B cell (primary cell): ENCODE results near the gene KIF14. TPM values are rescaled to one million over a fixed set of nuclear protein-coding genes. Genes with fewer than 3 reads are reported as not detected.

ENCODE experiments used
- ATAC-seq: fragments of 200-7000 bp; cut with Tn5 transposase; one replicate; pipeline ENCODE4 v1.10.0; 2021; ENCODE audit warnings: low read depth, mild to moderate bottlenecking, moderate number of reproducible peaks, moderate library complexity
- CTCF ChIA-PET: fragments of 350-600 bp; sonication (Branson Sonifier 250); formaldehyde crosslinking; loops from one replicate; lab custom pipeline; 2021; ENCODE audit warnings: antibody characterized with exemption, inconsistent platforms; lab: Charles Lee
- POLR2A ChIA-PET: fragments of 350-600 bp; sonication (Branson Sonifier 250); formaldehyde crosslinking; loops from one replicate; lab custom pipeline; 2021; ENCODE audit warnings: antibody characterized with exemption; lab: Charles Lee
- DNase-seq: peaks from one replicate; pipeline ENCODE4 v3.0.0; 2013
- H2AFZ ChIP-seq: 2 replicates; pipeline ENCODE4 v1.6.1; 2012; ENCODE audit warnings: mild to moderate bottlenecking, low read depth, low read length; ENCODE audit not compliant: insufficient read depth, poor library complexity, severe bottlenecking
- H3K27ac ChIP-seq, 2 donors: 1 replicate in 1 of 2; 2 replicates in 1 of 2; pipeline ENCODE4 v1.5.1; 2012 to 2013; ENCODE audit warnings: low read length in 2 of 2, mild to moderate bottlenecking in 2 of 2, moderate library complexity in 1 of 2
- H3K27me3 ChIP-seq, 4 experiments: fragments of 200-600 bp in 1 of 4; sonication (generic) in 1 of 4; replicated peaks in 1 of 4; 1 replicate in 2 of 4; 2 replicates in 2 of 4; pipeline versions ENCODE4 v1.6.1 to v1.7.0; 2013 to 2016; ENCODE audit warnings: low read length in 3 of 4, mild to moderate bottlenecking in 2 of 4, mixed read lengths in 1 of 4, moderate library complexity in 1 of 4; ENCODE audit not compliant: insufficient read depth in 4 of 4, control insufficient read depth in 3 of 4; ENCODE audit errors: control extremely low read depth in 1 of 4
- H3K36me3 ChIP-seq, 2 experiments: replicated peaks in 1 of 2; 1 replicate in 1 of 2; 2 replicates in 1 of 2; pipeline versions ENCODE4 v1.6.1 to v1.7.1; 2013; ENCODE audit warnings: low read length in 1 of 2; ENCODE audit not compliant: insufficient read depth in 2 of 2, control insufficient read depth in 1 of 2; ENCODE audit errors: control extremely low read depth in 1 of 2, extremely low read depth in 1 of 2
- H3K4me1 ChIP-seq, 2 donors: fragments of 200-600 bp in 1 of 2; sonication (generic) in 1 of 2; 1 replicate in 1 of 2; 2 replicates in 1 of 2; pipeline versions ENCODE4 v1.5.1 to v1.6.1; 2013 to 2017; ENCODE audit warnings: low read length in 2 of 2; ENCODE audit not compliant: control insufficient read depth in 2 of 2, insufficient read depth in 2 of 2
- H3K4me2 ChIP-seq: replicated peaks from 2 replicates; pipeline ENCODE3; 2012; ENCODE audit warnings: mild to moderate bottlenecking, low read depth, low read length; ENCODE audit not compliant: poor library complexity, severe bottlenecking
- H3K4me3 ChIP-seq, 5 experiments: fragments of 200-600 bp in 1 of 5; sonication (generic) in 1 of 5; 1 replicate in 3 of 5; 2 replicates in 2 of 5; pipeline versions ENCODE4 v1.5.1 to v1.7.0; 2011 to 2016; ENCODE audit warnings: low read length in 4 of 5, mild to moderate bottlenecking in 4 of 5, low read depth in 2 of 5, control low read depth in 1 of 5, moderate library complexity in 1 of 5; ENCODE audit not compliant: insufficient read depth in 1 of 5; ENCODE audit errors: control extremely low read depth in 1 of 5, extremely low read depth in 1 of 5
- H3K79me2 ChIP-seq: fragments of 200-600 bp; sonication (generic); one replicate; pipeline ENCODE4 v1.6.0; 2016; ENCODE audit warnings: low read length; ENCODE audit not compliant: control insufficient read depth, insufficient read depth
- H3K9ac ChIP-seq: fragments of 200-600 bp; sonication (generic); 2 replicates; pipeline ENCODE4 v1.6.1; 2017; ENCODE audit warnings: mild to moderate bottlenecking, low read length, moderate library complexity
- H3K9me3 ChIP-seq, 3 donors: one replicate each; pipeline versions ENCODE4 v1.6.1 to v1.7.1; 2013; ENCODE audit warnings: low read length in 2 of 3; ENCODE audit not compliant: control insufficient read depth in 2 of 3, insufficient read depth in 1 of 3; ENCODE audit errors: control extremely low read depth in 1 of 3
- H4K20me1 ChIP-seq: 2 replicates; pipeline ENCODE4 v1.6.0; 2012; ENCODE audit warnings: mild to moderate bottlenecking, low read length; ENCODE audit not compliant: insufficient read depth, control insufficient read depth, poor library complexity, severe bottlenecking
- H3K27ac Mint-ChIP-seq: one replicate; pipeline ENCODE4 v1.8.0; 2021; ENCODE audit warnings: mixed read lengths
- H3K27me3 Mint-ChIP-seq: one replicate; pipeline ENCODE4 v1.8.0; 2021; ENCODE audit warnings: mixed read lengths
- H3K4me1 Mint-ChIP-seq: one replicate; pipeline ENCODE4 v1.8.0; 2021; ENCODE audit warnings: mixed read lengths
- H3K4me3 Mint-ChIP-seq: one replicate; pipeline ENCODE4 v1.8.0; 2021; ENCODE audit warnings: mixed read lengths
- H3K9me3 Mint-ChIP-seq: one replicate; pipeline ENCODE4 v1.8.0; 2022; ENCODE audit warnings: mixed read lengths; ENCODE audit not compliant: insufficient read depth
- EZH2 ChIP-seq: IDR thresholded peaks from 2 replicates; pipeline ENCODE4 v1.6.1; 2012; ENCODE audit warnings: borderline replicate concordance, low read depth, mild to moderate bottlenecking, moderate library complexity, low read length; ENCODE audit not compliant: insufficient read depth, poor library complexity, severe bottlenecking
- WGBS: methylation state at CpG from one replicate; pipeline ENCODE4 v1.1.5; 2013; ENCODE audit warnings: missing lambda C conversion rate; ENCODE audit not compliant: insufficient coverage; 5-methylcytosine and 5-hydroxymethylcytosine counted together
- intact Hi-C: fragments of 100-400 bp; cut with micrococcal nuclease; formaldehyde crosslinking; loops from one replicate; pipeline ENCODE4 v1.10.0; 2022
- polyA plus RNA-seq: library from polyadenylated mRNA; depleted of rRNA; stranded (reverse); fragments of >200 nt; gene quantifications from 2 replicates; pipeline ENCODE4 v1.2.3, GENCODE V29; 2012
- total RNA-seq, 2 donors: library from RNA; stranded (reverse); fragments of 120-200 nt in 1 of 2; gene quantifications; 1 replicate in 1 of 2; 2 replicates in 1 of 2; pipeline versions ENCODE4 v1.2.3 to v1.2.4, GENCODE V29; 2013 to 2022
- TF ChIP-seq, protein P1 (sequence below): fragments of 200-600 bp; IDR thresholded peaks from one replicate; pipeline ENCODE4 v1.8.0; 2022; ENCODE audit warnings: antibody characterized with exemption, mild to moderate bottlenecking

KIF14 gene
- total and polyA plus RNA-seq, 2 donors (not counting 1 experiment from before 2014, with no cell fraction given), result 0.01 to 0.15 TPM

- no peaks in the 10 kb centered on the region for H3K9me3 Mint-ChIP-seq
- POLR2A ChIA-PET, result no interaction called here
Observed at GRCh38 chr1:200629876-200630514, 9.4 kb upstream of the KIF14 start.

More at GRCh38 chr1:200629876-200630514, 9.4 kb upstream of the KIF14 start:
- 97% methylated on average over 6 of the region's 9 CpGs for WGBS
- intact Hi-C loops, result no loop called here
- peaks cover 21% of the 10 kb centered on the region for H3K4me1 Mint-ChIP-seq
- no peak for ATAC-seq
- H3K4me1 ChIP-seq, result peaks cover 24 to 25% of the 10 kb centered on the region in 2 donors
- no peak overlapping the region for H3K4me3 ChIP-seq
- no peak overlapping the region for H3K27ac ChIP-seq
- peaks cover 4% of the 10 kb centered on the region for H4K20me1 ChIP-seq
- no peak overlapping the region for H3K9ac ChIP-seq
- H3K4me3 Mint-ChIP-seq, result no peak overlapping the region
- H2AFZ ChIP-seq, result no peak overlapping the region
- H3K79me2 ChIP-seq, result no peaks in the 10 kb centered on the region
- DNase-seq, result no peak
- no peaks in the 10 kb centered on the region for H3K27me3 ChIP-seq
- TF ChIP-seq EZH2, result no peak
- TF ChIP-seq, protein P1, sequence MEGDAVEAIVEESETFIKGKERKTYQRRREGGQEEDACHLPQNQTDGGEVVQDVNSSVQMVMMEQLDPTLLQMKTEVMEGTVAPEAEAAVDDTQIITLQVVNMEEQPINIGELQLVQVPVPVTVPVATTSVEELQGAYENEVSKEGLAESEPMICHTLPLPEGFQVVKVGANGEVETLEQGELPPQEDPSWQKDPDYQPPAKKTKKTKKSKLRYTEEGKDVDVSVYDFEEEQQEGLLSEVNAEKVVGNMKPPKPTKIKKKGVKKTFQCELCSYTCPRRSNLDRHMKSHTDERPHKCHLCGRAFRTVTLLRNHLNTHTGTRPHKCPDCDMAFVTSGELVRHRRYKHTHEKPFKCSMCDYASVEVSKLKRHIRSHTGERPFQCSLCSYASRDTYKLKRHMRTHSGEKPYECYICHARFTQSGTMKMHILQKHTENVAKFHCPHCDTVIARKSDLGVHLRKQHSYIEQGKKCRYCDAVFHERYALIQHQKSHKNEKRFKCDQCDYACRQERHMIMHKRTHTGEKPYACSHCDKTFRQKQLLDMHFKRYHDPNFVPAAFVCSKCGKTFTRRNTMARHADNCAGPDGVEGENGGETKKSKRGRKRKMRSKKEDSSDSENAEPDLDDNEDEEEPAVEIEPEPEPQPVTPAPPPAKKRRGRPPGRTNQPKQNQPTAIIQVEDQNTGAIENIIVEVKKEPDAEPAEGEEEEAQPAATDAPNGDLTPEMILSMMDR, result no peak
- H3K36me3 ChIP-seq, result no peaks in the 10 kb centered on the region
- no peaks in the 10 kb centered on the region for H3K9me3 ChIP-seq
- no peak overlapping the region for H3K27ac Mint-ChIP-seq
- CTCF ChIA-PET, result interaction anchor here (1.9 kb wide), 1 partner anchor 8 kb away, joined by 9 read pairs; no protein-coding TSS in a partner anchor
- no peaks in the 10 kb centered on the region for H3K27me3 Mint-ChIP-seq
- H3K4me2 ChIP-seq, result no peak overlapping the region
